ENCODE measurements around the gene PRKCSH. TPM values are rescaled to one million over a fixed set of nuclear protein-coding genes. Genes with fewer than 3 reads are reported as not detected.

Gene PRKCSH
- total RNA-seq, 1 experiment from 2014 or later = 257 TPM

- Mint-ChIP-seq H3K36me3 (ENCODE audit: insufficient read depth, unreplicated experiment) (peaks cover 14% of the 10 kb centered on the region), H3K4me3 (ENCODE audit: unreplicated experiment) (no peak overlapping the region), H3K4me1 (ENCODE audit: insufficient read depth, unreplicated experiment) (peaks cover 5% of the 10 kb centered on the region), H3K27me3 (ENCODE audit: insufficient read depth, unreplicated experiment) (no peaks in the 10 kb centered on the region), H3K27ac (ENCODE audit: low read depth, unreplicated experiment) (peak overlapping the region; percentile 40), H3K9me3 (ENCODE audit: unreplicated experiment) (no peaks in the 10 kb centered on the region)
- POLR2A ChIA-PET = no interaction called here
- CTCF ChIA-PET = interaction anchor here (1.2 kb wide), 1 partner anchor 11 kb away, joined by 4 read pairs; no protein-coding TSS in a partner anchor
- peak; percentile 73 for TF ChIP-seq CTCF (IDR thresholded peaks at IDR 0.05; ENCODE audit: unreplicated experiment)
- BruUV-seq (replicated peaks) = no TSS peak
- peak; percentile 93 for DNase-seq (ENCODE audit: unreplicated experiment)
- intact Hi-C loops (cut with micrococcal nuclease) = loop anchor here (1.0 to 5.0 kb wide), 2 partner anchors 91 to 646 kb away; partner anchors contain the start of gene ZNF20
Observed at GRCh38 chr19:11496391-11497163, 61.1 kb downstream of the PRKCSH start.

GRCh38 chr19:11499220-11499726 lies 63.8 kb downstream of the PRKCSH start:
- H3K9me3 Mint-ChIP-seq (ENCODE audit: unreplicated experiment) = no peaks in the 10 kb centered on the region
- H3K36me3 Mint-ChIP-seq (ENCODE audit: insufficient read depth, unreplicated experiment) = peaks cover 8% of the 10 kb centered on the region
- POLR2A ChIA-PET = no interaction called here
- H3K4me3 Mint-ChIP-seq (ENCODE audit: unreplicated experiment) = no peak overlapping the region
- H3K27me3 Mint-ChIP-seq (ENCODE audit: insufficient read depth, unreplicated experiment) = no peaks in the 10 kb centered on the region
- intact Hi-C loops (cut with micrococcal nuclease) = loop anchor here (5.0 kb wide), 1 partner anchor 643 kb away; the partner anchor contains the start of gene ZNF20
- DNase-seq (ENCODE audit: unreplicated experiment) = no peak
- TF ChIP-seq CTCF (IDR thresholded peaks at IDR 0.05; ENCODE audit: unreplicated experiment) = no peak
- peaks cover 9% of the 10 kb centered on the region for H3K4me1 Mint-ChIP-seq (ENCODE audit: insufficient read depth, unreplicated experiment)
- no peak overlapping the region for H3K27ac Mint-ChIP-seq (ENCODE audit: low read depth, unreplicated experiment)
- BruUV-seq (replicated peaks) = no TSS peak
- CTCF ChIA-PET = no interaction called here

- intact Hi-C loops (cut with micrococcal nuclease) = loop anchor here (5.0 kb wide), 1 partner anchor 642 kb away; the partner anchor contains the start of gene ZNF20
- ChIA-PET CTCF (no interaction called here), POLR2A (no interaction called here)
- Mint-ChIP-seq H3K36me3 (ENCODE audit: insufficient read depth, unreplicated experiment) (peaks cover 8% of the 10 kb centered on the region), H3K27me3 (ENCODE audit: insufficient read depth, unreplicated experiment) (no peaks in the 10 kb centered on the region), H3K4me1 (ENCODE audit: insufficient read depth, unreplicated experiment) (peaks cover 9% of the 10 kb centered on the region), H3K27ac (ENCODE audit: low read depth, unreplicated experiment) (no peak overlapping the region), H3K9me3 (ENCODE audit: unreplicated experiment) (no peaks in the 10 kb centered on the region), H3K4me3 (ENCODE audit: unreplicated experiment) (no peak overlapping the region)
- DNase-seq (ENCODE audit: unreplicated experiment) = no peak
- no TSS peak for BruUV-seq (replicated peaks)
- no peak for TF ChIP-seq CTCF (IDR thresholded peaks at IDR 0.05; ENCODE audit: unreplicated experiment)
Observed at GRCh38 chr19:11499890-11500420, 64.5 kb downstream of the PRKCSH start.

Small RNA genes within 50 kb of the gene (microRNA-seq; reads per million reads assigned to microRNA genes)
- 0.93 reads per million for gene MIR7974

Other genes starting within 250 kb of the PRKCSH start
- 25.0 and 29.2 TPM in 2 replicates for gene KANK2, start 238.1 kb upstream of the PRKCSH start, total RNA-seq (2022)
- gene ANGPTL8, start 196.0 kb upstream of the PRKCSH start, total RNA-seq (2022) = not detected in 2 replicates
- gene DOCK6, start 173.1 kb upstream of the PRKCSH start, total RNA-seq (2022) = 49.1 and 61.7 TPM in 2 replicates
- gene TSPAN16, start 139.5 kb upstream of the PRKCSH start, total RNA-seq (2022) = not detected in 2 replicates
- 42.8 and 46.5 TPM in 2 replicates for gene RAB3D, start 96.0 kb upstream of the PRKCSH start, total RNA-seq (2022)
- gene TMEM205, start 89.4 kb upstream of the PRKCSH start, total RNA-seq (2022) = 93.1 and 96.6 TPM in 2 replicates
- 17.2 and 18.2 TPM in 2 replicates for gene CCDC159, start 89.1 kb upstream of the PRKCSH start, total RNA-seq (2022)
- 19.5 and 24.2 TPM in 2 replicates for gene PLPPR2, start 80.2 kb upstream of the PRKCSH start, total RNA-seq (2022)
- gene SWSAP1, start 61.0 kb upstream of the PRKCSH start, total RNA-seq (2022) = 1.0 and 1.4 TPM in 2 replicates
- gene EPOR, start 51.3 kb upstream of the PRKCSH start, total RNA-seq (2022) = 1.7 and 2.7 TPM in 2 replicates
- not detected in 2 replicates for gene RGL3, start 16.3 kb upstream of the PRKCSH start, total RNA-seq (2022)
- gene ODAD3, start 514 bp upstream of the PRKCSH start, total RNA-seq (2022) = 0.30 TPM in 1 of 2 replicates, not detected in the other
- gene ELAVL3, start 45.4 kb downstream of the PRKCSH start, total RNA-seq (2022) = 0.54 TPM in 1 of 2 replicates, not detected in the other
- gene ZNF653, start 70.2 kb downstream of the PRKCSH start, total RNA-seq (2022) = 7.7 and 8.7 TPM in 2 replicates
- gene ECSIT, start 93.5 kb downstream of the PRKCSH start, total RNA-seq (2022) = 19.2 and 26.8 TPM in 2 replicates
- gene CNN1, start 103.2 kb downstream of the PRKCSH start, total RNA-seq (2022) = not detected in 2 replicates
- 72.1 and 78.7 TPM in 2 replicates for gene ELOF1, start 123.6 kb downstream of the PRKCSH start, total RNA-seq (2022)
- gene ACP5, start 142.0 kb downstream of the PRKCSH start, total RNA-seq (2022) = not detected in 2 replicates
- gene ZNF627, start 161.8 kb downstream of the PRKCSH start, total RNA-seq (2022) = 8.7 and 10.9 TPM in 2 replicates

All from MCF 10A (cell line).